IMR-90 (cell line): ENCODE data around the gene PPM1L. TPM values are rescaled to one million over a fixed set of nuclear protein-coding genes. Genes with fewer than 3 reads are reported as not detected.

Experiments
- ATAC-seq: fragments of 200-7000 bp; cut with Tn5 transposase; 2 replicates; pipeline ENCODE4 v1.9.1; 2020; ENCODE audit warnings: low read depth, mild to moderate bottlenecking, moderate library complexity
- BruUV-seq: library from RNA; stranded (reverse); fragments of 400-500 nt; replicated peaks from 2 replicates; lab custom pipeline; 2021; lab: Mats Ljungman, UMichigan
- CTCF ChIA-PET: fragments of 300-600 bp; formaldehyde crosslinking; extraction: SDS; loops from one replicate; lab custom pipeline; 2021; ENCODE audit warnings: antibody characterized with exemption; lab: Yijun Ruan, JAX
- POLR2A ChIA-PET: fragments of 300-600 bp; sonication (Branson Sonifier 250); formaldehyde crosslinking; loops from one replicate; lab custom pipeline; 2022; ENCODE audit warnings: antibody characterized with exemption; ENCODE audit not compliant: unreplicated experiment; lab: Charles Lee
- DNase-seq: peaks from one replicate; pipeline ENCODE4 v3.0.0; 2013
- H2AFZ ChIP-seq: replicated peaks from 2 replicates; pipeline ENCODE3; 2013; ENCODE audit warnings: low read length, mild to moderate bottlenecking; ENCODE audit not compliant: poor library complexity
- H2AK5ac ChIP-seq: 2 replicates; pipeline ENCODE4 v1.6.1; 2013; ENCODE audit warnings: low read depth, low read length, inconsistent platforms
- H2AK9ac ChIP-seq: replicated peaks from 2 replicates; pipeline ENCODE3; 2013; ENCODE audit warnings: mild to moderate bottlenecking, low read depth, low read length, moderate library complexity; ENCODE audit not compliant: poor library complexity
- H2BK120ac ChIP-seq: 2 replicates; pipeline ENCODE4 v1.6.1; 2013; ENCODE audit warnings: low read depth, low read length, inconsistent platforms
- H2BK15ac ChIP-seq: 3 replicates; pipeline ENCODE4 v1.6.1; 2013; ENCODE audit warnings: low read depth, low read length, inconsistent platforms
- H2BK20ac ChIP-seq: 2 replicates; pipeline ENCODE4 v1.6.1; 2013; ENCODE audit warnings: low read depth, mild to moderate bottlenecking, inconsistent platforms, low read length, moderate library complexity
- H2BK5ac ChIP-seq: 2 replicates; pipeline ENCODE4 v1.6.1; 2013; ENCODE audit warnings: mild to moderate bottlenecking, low read depth, low read length, inconsistent platforms; ENCODE audit not compliant: poor library complexity, severe bottlenecking
- H3K14ac ChIP-seq: replicated peaks from 2 replicates; pipeline ENCODE4 v1.6.1; 2013; ENCODE audit warnings: low read depth, low read length, inconsistent platforms
- H3K18ac ChIP-seq: 2 replicates; pipeline ENCODE4 v1.6.1; 2013; ENCODE audit warnings: low read depth, low read length, control low read depth
- H3K23ac ChIP-seq: 2 replicates; pipeline ENCODE4 v1.6.1; 2013; ENCODE audit warnings: low read depth, low read length, inconsistent platforms
- H3K27ac ChIP-seq: 2 replicates; pipeline ENCODE4 v1.5.1; 2013; ENCODE audit warnings: mild to moderate bottlenecking, control low read depth, low read length; ENCODE audit not compliant: insufficient read depth
- H3K27me3 ChIP-seq: 2 replicates; pipeline ENCODE4 v1.6.1; 2013; ENCODE audit warnings: low read length; ENCODE audit not compliant: control insufficient read depth, insufficient read depth
- H3K36me3 ChIP-seq: 2 replicates; pipeline ENCODE4 v1.6.1; 2013; ENCODE audit warnings: low read length, mixed read lengths; ENCODE audit not compliant: control insufficient read depth, insufficient read depth
- H3K4ac ChIP-seq: 2 replicates; pipeline ENCODE4 v1.6.1; 2013; ENCODE audit warnings: low read depth, low read length, inconsistent platforms
- H3K4me1 ChIP-seq: 2 replicates; pipeline ENCODE4 v1.6.1; 2013; ENCODE audit warnings: low read length, mixed read lengths; ENCODE audit not compliant: control insufficient read depth, insufficient read depth
- H3K4me2 ChIP-seq: 2 replicates; pipeline ENCODE4 v1.6.1; 2013; ENCODE audit warnings: low read depth, mild to moderate bottlenecking, control low read depth, low read length, moderate library complexity
- H3K4me3 ChIP-seq: 2 replicates; pipeline ENCODE4 v1.5.1; 2013; ENCODE audit warnings: low read depth, mild to moderate bottlenecking, control low read depth, low read length, moderate library complexity; ENCODE audit not compliant: insufficient read depth
- H3K56ac ChIP-seq: 2 replicates; pipeline ENCODE4 v1.6.1; 2013; ENCODE audit warnings: low read length, inconsistent platforms; ENCODE audit not compliant: insufficient read depth; ENCODE audit errors: extremely low read depth
- H3K79me1 ChIP-seq, 2 experiments: 2 replicates each; pipeline ENCODE4 v1.6.1; 2013; ENCODE audit warnings: low read length in 2 of 2, inconsistent platforms in 1 of 2, low read depth in 1 of 2
- H3K9ac ChIP-seq: 2 replicates; pipeline ENCODE4 v1.6.1; 2013; ENCODE audit warnings: low read depth, low read length, control low read depth
- H3K9me1 ChIP-seq: 2 replicates; pipeline ENCODE4 v1.6.1; 2013; ENCODE audit warnings: low read length, inconsistent platforms; ENCODE audit not compliant: insufficient read depth
- H3K9me3 ChIP-seq: 2 replicates; pipeline ENCODE4 v1.6.1; 2013; ENCODE audit warnings: low read length; ENCODE audit not compliant: control insufficient read depth, insufficient read depth
- H4K20me1 ChIP-seq: 2 replicates; pipeline ENCODE4 v1.6.1; 2013; ENCODE audit warnings: low read length, inconsistent platforms; ENCODE audit not compliant: insufficient read depth
- H4K5ac ChIP-seq: 2 replicates; pipeline ENCODE4 v1.6.1; 2013; ENCODE audit warnings: mild to moderate bottlenecking, low read depth, low read length, control low read depth
- H4K8ac ChIP-seq, 2 experiments: 2 replicates each; pipeline ENCODE4 v1.6.1; 2013; ENCODE audit warnings: low read depth in 2 of 2, low read length in 2 of 2, control low read depth in 1 of 2, inconsistent platforms in 1 of 2
- H4K91ac ChIP-seq: 2 replicates; pipeline ENCODE4 v1.6.1; 2013; ENCODE audit warnings: low read depth, low read length, inconsistent platforms; ENCODE audit not compliant: insufficient read depth
- BHLHE40 ChIP-seq: fragments of 150-350 bp; IDR thresholded peaks from 2 replicates; pipeline ENCODE4 v1.6.1; 2016; ENCODE audit warnings: mild to moderate bottlenecking, low read depth, low read length
- CEBPB ChIP-seq: IDR thresholded peaks from 2 replicates; pipeline ENCODE4 v1.6.1; 2012; ENCODE audit warnings: low read depth, low read length, improper control_type of control experiment
- CHD1 ChIP-seq: IDR thresholded peaks from 2 replicates; pipeline ENCODE4 v1.6.1; 2012; ENCODE audit warnings: low read depth, low read length, improper control_type of control experiment
- FOS ChIP-seq: fragments of 150-350 bp; IDR thresholded peaks from 2 replicates; pipeline ENCODE4 v1.6.1; 2016; ENCODE audit warnings: low read depth, low read length
- MAFK ChIP-seq: IDR thresholded peaks from 2 replicates; pipeline ENCODE4 v1.6.1; 2012; ENCODE audit warnings: low read depth, low read length, improper control_type of control experiment
- MAZ ChIP-seq: IDR thresholded peaks from 2 replicates; pipeline ENCODE4 v1.6.1; 2012; ENCODE audit warnings: low read depth, mild to moderate bottlenecking, low read length, improper control_type of control experiment, moderate library complexity, borderline replicate concordance
- MXI1 ChIP-seq: IDR thresholded peaks from 2 replicates; pipeline ENCODE4 v1.6.1; 2012; ENCODE audit warnings: low read depth, mild to moderate bottlenecking, low read length, moderate library complexity, borderline replicate concordance
- NFE2L2 ChIP-seq: fragments of 150-350 bp; IDR thresholded peaks from 2 replicates; pipeline ENCODE4 v1.6.1; 2016; ENCODE audit warnings: low read depth, mild to moderate bottlenecking, low read length
- POLR2A ChIP-seq: IDR thresholded peaks from 2 replicates; pipeline ENCODE4 v1.6.1; 2012; ENCODE audit warnings: mild to moderate bottlenecking, low read depth, low read length
- RAD21 ChIP-seq: IDR thresholded peaks from 2 replicates; pipeline ENCODE4 v1.6.1; 2012; ENCODE audit warnings: low read length, improper control_type of control experiment
- RCOR1 ChIP-seq: IDR thresholded peaks from 2 replicates; pipeline ENCODE4 v1.6.1; 2012; ENCODE audit warnings: mild to moderate bottlenecking, low read length, improper control_type of control experiment; ENCODE audit not compliant: insufficient replicate concordance
- SMC3 ChIP-seq: fragments of 150-350 bp; IDR thresholded peaks from 2 replicates; pipeline ENCODE4 v1.6.1; 2016; ENCODE audit warnings: low read depth, mild to moderate bottlenecking, antibody characterized with exemption, low read length, moderate library complexity
- WGBS, 2 experiments: methylation state at CpG; one replicate each; pipeline versions ENCODE4 v1.1.5 to v1.1.7; 2013; ENCODE audit warnings: missing lambda C conversion rate in 2 of 2; ENCODE audit not compliant: insufficient read length in 1 of 2; ENCODE audit errors: extremely low coverage in 2 of 2; 5-methylcytosine and 5-hydroxymethylcytosine counted together
- dilution Hi-C: fragments of 300-500 bp; cut with HindIII; formaldehyde crosslinking; loops from one replicate; pipeline ENCODE4 v1.14.3; 2018; ENCODE audit warnings: low sequenced_read_pairs; ENCODE audit not compliant: unreplicated experiment
- in situ Hi-C: fragments of 300-500 bp; cut with MboI; formaldehyde crosslinking; loops from 3 replicates; pipeline ENCODE4 v1.14.3; 2019; ENCODE audit warnings: low sequenced_read_pairs, inconsistent platforms, mixed read lengths
- intact Hi-C: fragments of 100-400 bp; cut with micrococcal nuclease; formaldehyde crosslinking; loops from 2 replicates; pipeline ENCODE4 v1.10.0; 2022
- polyA plus RNA-seq, 3 experiments: library from polyadenylated mRNA; depleted of rRNA; stranded (reverse); fragments of >200 nt; gene quantifications; 2 replicates each; pipeline ENCODE4 v1.2.3, GENCODE V29; 2012; ENCODE audit warnings: low replicate concordance in 1 of 3
- total RNA-seq: library from RNA; depleted of rRNA; stranded (reverse); fragments of >200 nt; gene quantifications from 2 replicates; pipeline ENCODE4 v1.2.3, GENCODE V29; 2012
- TF ChIP-seq, protein P1 (sequence below): fragments of 150-350 bp; IDR thresholded peaks from 2 replicates; pipeline ENCODE4 v1.6.1; 2017; ENCODE audit warnings: mild to moderate bottlenecking, antibody characterized with exemption, low read length, low read depth
- TF ChIP-seq, protein P2 (sequence below): conservative IDR thresholded peaks from 2 replicates; pipeline ENCODE4 v1.5.1; 2012; ENCODE audit warnings: mild to moderate bottlenecking, low read depth, low read length, improper control_type of control experiment
- TF ChIP-seq, protein P3 (sequence below): fragments of 150-350 bp; IDR thresholded peaks from 2 replicates; pipeline ENCODE4 v1.6.1; 2016; ENCODE audit warnings: low read depth, mild to moderate bottlenecking, low read length, moderate library complexity, borderline replicate concordance

PPM1L gene
- total and polyA plus RNA-seq, 2 of the 4 experiments (the other 2 are of a cell fraction): 0.14 to 0.18 TPM

DNA sequence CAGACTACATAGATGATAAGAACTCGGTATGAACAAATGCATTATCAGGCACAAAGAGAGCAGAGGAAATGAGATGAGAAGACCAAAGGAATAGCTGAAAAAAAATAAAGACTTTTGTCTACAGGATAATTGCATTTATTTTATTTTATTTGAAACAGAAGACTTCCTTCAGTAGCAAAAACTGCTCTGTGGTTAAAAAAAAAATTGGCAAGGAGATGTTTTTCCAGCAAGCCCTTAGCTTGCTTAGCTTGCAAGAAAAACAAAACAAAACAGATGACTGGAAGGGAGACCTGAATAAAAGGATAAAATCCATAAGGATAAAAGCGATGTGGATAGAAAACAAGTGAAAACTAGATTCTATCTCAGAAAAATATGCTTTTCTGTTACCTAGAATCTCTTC is 9.1 kb upstream of the PPM1L start:
- no peak overlapping the region for H4K91ac ChIP-seq
- no peak overlapping the region for H4K5ac ChIP-seq
- H3K4me1 ChIP-seq: no peaks in the 10 kb centered on the region
- BruUV-seq: no TSS peak
- H2BK5ac ChIP-seq: no peak overlapping the region
- H3K9ac ChIP-seq: no peak overlapping the region
- H3K9me1 ChIP-seq: no peaks in the 10 kb centered on the region
- H4K20me1 ChIP-seq: no peaks in the 10 kb centered on the region
- no peak overlapping the region for H2BK20ac ChIP-seq
- no peak overlapping the region for H3K4ac ChIP-seq
- H3K18ac ChIP-seq: no peak overlapping the region
- no peak overlapping the region for H3K56ac ChIP-seq
- TF ChIP-seq FOS (no peak), MXI1 (no peak), RAD21 (no peak), SMC3 (no peak), MAZ (no peak), POLR2A (no peak), NFE2L2 (no peak), BHLHE40 (no peak), RCOR1 (no peak), CEBPB (no peak), CHD1 (no peak), MAFK (no peak)
- TF ChIP-seq, protein P1, sequence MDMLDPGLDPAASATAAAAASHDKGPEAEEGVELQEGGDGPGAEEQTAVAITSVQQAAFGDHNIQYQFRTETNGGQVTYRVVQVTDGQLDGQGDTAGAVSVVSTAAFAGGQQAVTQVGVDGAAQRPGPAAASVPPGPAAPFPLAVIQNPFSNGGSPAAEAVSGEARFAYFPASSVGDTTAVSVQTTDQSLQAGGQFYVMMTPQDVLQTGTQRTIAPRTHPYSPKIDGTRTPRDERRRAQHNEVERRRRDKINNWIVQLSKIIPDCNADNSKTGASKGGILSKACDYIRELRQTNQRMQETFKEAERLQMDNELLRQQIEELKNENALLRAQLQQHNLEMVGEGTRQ: no peak
- TF ChIP-seq, protein P2, sequence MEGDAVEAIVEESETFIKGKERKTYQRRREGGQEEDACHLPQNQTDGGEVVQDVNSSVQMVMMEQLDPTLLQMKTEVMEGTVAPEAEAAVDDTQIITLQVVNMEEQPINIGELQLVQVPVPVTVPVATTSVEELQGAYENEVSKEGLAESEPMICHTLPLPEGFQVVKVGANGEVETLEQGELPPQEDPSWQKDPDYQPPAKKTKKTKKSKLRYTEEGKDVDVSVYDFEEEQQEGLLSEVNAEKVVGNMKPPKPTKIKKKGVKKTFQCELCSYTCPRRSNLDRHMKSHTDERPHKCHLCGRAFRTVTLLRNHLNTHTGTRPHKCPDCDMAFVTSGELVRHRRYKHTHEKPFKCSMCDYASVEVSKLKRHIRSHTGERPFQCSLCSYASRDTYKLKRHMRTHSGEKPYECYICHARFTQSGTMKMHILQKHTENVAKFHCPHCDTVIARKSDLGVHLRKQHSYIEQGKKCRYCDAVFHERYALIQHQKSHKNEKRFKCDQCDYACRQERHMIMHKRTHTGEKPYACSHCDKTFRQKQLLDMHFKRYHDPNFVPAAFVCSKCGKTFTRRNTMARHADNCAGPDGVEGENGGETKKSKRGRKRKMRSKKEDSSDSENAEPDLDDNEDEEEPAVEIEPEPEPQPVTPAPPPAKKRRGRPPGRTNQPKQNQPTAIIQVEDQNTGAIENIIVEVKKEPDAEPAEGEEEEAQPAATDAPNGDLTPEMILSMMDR: no peak
- TF ChIP-seq, protein P3, sequence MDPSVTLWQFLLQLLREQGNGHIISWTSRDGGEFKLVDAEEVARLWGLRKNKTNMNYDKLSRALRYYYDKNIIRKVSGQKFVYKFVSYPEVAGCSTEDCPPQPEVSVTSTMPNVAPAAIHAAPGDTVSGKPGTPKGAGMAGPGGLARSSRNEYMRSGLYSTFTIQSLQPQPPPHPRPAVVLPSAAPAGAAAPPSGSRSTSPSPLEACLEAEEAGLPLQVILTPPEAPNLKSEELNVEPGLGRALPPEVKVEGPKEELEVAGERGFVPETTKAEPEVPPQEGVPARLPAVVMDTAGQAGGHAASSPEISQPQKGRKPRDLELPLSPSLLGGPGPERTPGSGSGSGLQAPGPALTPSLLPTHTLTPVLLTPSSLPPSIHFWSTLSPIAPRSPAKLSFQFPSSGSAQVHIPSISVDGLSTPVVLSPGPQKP: no peak
- H2BK120ac ChIP-seq: no peak overlapping the region
- H3K27ac ChIP-seq: no peak overlapping the region
- no peak for ATAC-seq
- CTCF ChIA-PET: no interaction called here
- H3K27me3 ChIP-seq: no peaks in the 10 kb centered on the region
- H3K4me3 ChIP-seq: no peak overlapping the region
- no peak overlapping the region for H2AK9ac ChIP-seq
- intact Hi-C loops: no loop called here
- no peaks in the 10 kb centered on the region for H3K36me3 ChIP-seq
- H3K14ac ChIP-seq: no peak overlapping the region
- H2AK5ac ChIP-seq: no peak overlapping the region
- H2AFZ ChIP-seq: no peak overlapping the region
- no peak for DNase-seq
- POLR2A ChIA-PET: no interaction called here
- H3K79me1 ChIP-seq: no peaks in the 10 kb centered on the region
- dilution Hi-C loops: no loop called here
- in situ Hi-C loops: no loop called here
- H3K23ac ChIP-seq: no peak overlapping the region
- WGBS, 2 experiments: no CpG with 5 or more reads among the region's 2 CpGs
- no peak overlapping the region for H4K8ac ChIP-seq
- H3K9me3 ChIP-seq: no peaks in the 10 kb centered on the region
- H2BK15ac ChIP-seq: no peak overlapping the region
- H3K4me2 ChIP-seq: no peak overlapping the region
